OCI-LY1 (cell line): ENCODE measurements around the gene GGNBP2.

Experiments
- H2AFZ ChIP-seq: fragments of 200-600 bp; sonication (generic), shearing (Covaris generic); 2 replicates; pipeline ENCODE4 v1.6.0; 2014; ENCODE audit warnings: antibody characterized with exemption, mild to moderate bottlenecking, low read length
- H3F3A ChIP-seq: fragments of 200-600 bp; sonication (generic), shearing (Covaris generic); 2 replicates; pipeline ENCODE4 v1.6.0; 2014; ENCODE audit warnings: mild to moderate bottlenecking, antibody characterized with exemption, low read length, moderate library complexity; ENCODE audit not compliant: insufficient read depth
- H3K27ac ChIP-seq: fragments of 200-600 bp; sonication (generic); 2 replicates; pipeline ENCODE4 v1.5.1; 2014; ENCODE audit warnings: low read length, mixed run types, mild to moderate bottlenecking, low read depth; ENCODE audit not compliant: poor library complexity, severe bottlenecking
- H3K27me3 ChIP-seq: fragments of 200-600 bp; sonication (generic); 2 replicates; pipeline ENCODE4 v1.6.0; 2014; ENCODE audit warnings: antibody characterized with exemption, mild to moderate bottlenecking, low read length, moderate library complexity; ENCODE audit not compliant: insufficient read depth
- H3K36me3 ChIP-seq: fragments of 200-600 bp; sonication (generic); 2 replicates; pipeline ENCODE4 v1.6.1; 2014; ENCODE audit warnings: mild to moderate bottlenecking, antibody characterized with exemption, low read length, moderate library complexity, mixed read lengths; ENCODE audit not compliant: insufficient read depth
- H3K4me1 ChIP-seq: fragments of 200-600 bp; sonication (generic); 2 replicates; pipeline ENCODE4 v1.5.1; 2014; ENCODE audit warnings: mild to moderate bottlenecking, low read length, moderate library complexity; ENCODE audit not compliant: insufficient read depth, severe bottlenecking
- H3K4me2 ChIP-seq: fragments of 200-600 bp; sonication (generic), shearing (Covaris generic); 2 replicates; pipeline ENCODE4 v1.6.1; 2014; ENCODE audit warnings: low read length
- H3K4me3 ChIP-seq: fragments of 200-600 bp; sonication (generic); 2 replicates; pipeline ENCODE4 v1.5.1; 2014; ENCODE audit warnings: low read length, low read depth, mild to moderate bottlenecking, mixed read lengths; ENCODE audit not compliant: poor library complexity, severe bottlenecking
- H3K79me2 ChIP-seq: fragments of 200-600 bp; shearing (Covaris generic); 2 replicates; pipeline ENCODE4 v1.6.1; 2016; ENCODE audit warnings: mixed run types, low read length, mixed read lengths; ENCODE audit not compliant: insufficient read depth
- H3K9ac ChIP-seq: fragments of 200-600 bp; sonication (generic), shearing (Covaris generic); 2 replicates; pipeline ENCODE4 v1.6.1; 2014; ENCODE audit warnings: mild to moderate bottlenecking, low read length, mixed read lengths
- H3K9me2 ChIP-seq: fragments of 200-600 bp; sonication (generic), shearing (Covaris generic); 2 replicates; pipeline ENCODE4 v1.6.1; 2014; ENCODE audit warnings: low read depth, mild to moderate bottlenecking, low read length, mixed read lengths
- H3K9me3 ChIP-seq: fragments of 200-600 bp; shearing (Covaris generic); 2 replicates; pipeline ENCODE4 v1.6.1; 2014; ENCODE audit warnings: low read length, mixed read lengths
- H4K20me1 ChIP-seq: fragments of 200-600 bp; sonication (generic), shearing (Covaris generic); 2 replicates; pipeline ENCODE4 v1.6.0; 2016; ENCODE audit warnings: mild to moderate bottlenecking, low read length; ENCODE audit not compliant: insufficient read depth
- EZH2 ChIP-seq: fragments of 200-600 bp; sonication (generic), shearing (Covaris generic); IDR thresholded peaks from 2 replicates; pipeline ENCODE4 v1.8.0; 2017; ENCODE audit warnings: borderline replicate concordance, mixed run types, mild to moderate bottlenecking, antibody characterized with exemption, low read length, moderate library complexity, mixed read lengths
- TF ChIP-seq, protein P1 (sequence below): fragments of 200-600 bp; sonication (generic), shearing (Covaris generic); IDR thresholded peaks from 2 replicates; pipeline ENCODE4 v1.5.1; 2017; ENCODE audit warnings: mild to moderate bottlenecking, antibody characterized with exemption, low read length, moderate library complexity, mixed read lengths

Gene GGNBP2

DNA sequence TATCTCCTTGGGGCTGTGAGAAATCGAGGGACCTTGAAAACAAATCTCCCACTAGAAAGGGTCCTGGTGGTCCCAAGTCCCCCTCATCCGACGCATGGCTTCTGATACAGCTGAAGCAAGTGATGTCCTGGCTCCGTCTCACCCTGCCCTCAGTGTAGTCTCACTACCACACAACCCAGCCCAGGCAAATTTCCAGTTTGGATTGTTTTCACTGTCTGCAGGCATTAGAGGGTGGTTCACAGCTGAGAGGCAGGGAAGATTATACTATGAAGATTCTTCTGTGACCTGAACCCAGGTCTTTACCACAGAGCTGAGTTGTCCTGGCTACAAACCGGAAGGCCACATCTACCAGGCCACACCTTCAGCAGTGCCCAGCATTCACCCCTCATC, 40.6 kb upstream of the GGNBP2 start:
- TF ChIP-seq, protein P1, sequence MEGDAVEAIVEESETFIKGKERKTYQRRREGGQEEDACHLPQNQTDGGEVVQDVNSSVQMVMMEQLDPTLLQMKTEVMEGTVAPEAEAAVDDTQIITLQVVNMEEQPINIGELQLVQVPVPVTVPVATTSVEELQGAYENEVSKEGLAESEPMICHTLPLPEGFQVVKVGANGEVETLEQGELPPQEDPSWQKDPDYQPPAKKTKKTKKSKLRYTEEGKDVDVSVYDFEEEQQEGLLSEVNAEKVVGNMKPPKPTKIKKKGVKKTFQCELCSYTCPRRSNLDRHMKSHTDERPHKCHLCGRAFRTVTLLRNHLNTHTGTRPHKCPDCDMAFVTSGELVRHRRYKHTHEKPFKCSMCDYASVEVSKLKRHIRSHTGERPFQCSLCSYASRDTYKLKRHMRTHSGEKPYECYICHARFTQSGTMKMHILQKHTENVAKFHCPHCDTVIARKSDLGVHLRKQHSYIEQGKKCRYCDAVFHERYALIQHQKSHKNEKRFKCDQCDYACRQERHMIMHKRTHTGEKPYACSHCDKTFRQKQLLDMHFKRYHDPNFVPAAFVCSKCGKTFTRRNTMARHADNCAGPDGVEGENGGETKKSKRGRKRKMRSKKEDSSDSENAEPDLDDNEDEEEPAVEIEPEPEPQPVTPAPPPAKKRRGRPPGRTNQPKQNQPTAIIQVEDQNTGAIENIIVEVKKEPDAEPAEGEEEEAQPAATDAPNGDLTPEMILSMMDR, result no peak
- no peak for TF ChIP-seq EZH2
- H3F3A ChIP-seq, result no peaks in the 10 kb centered on the region
- H3K9me3 ChIP-seq, result no peaks in the 10 kb centered on the region
- no peak overlapping the region for H3K4me3 ChIP-seq
- no peak overlapping the region for H2AFZ ChIP-seq
- no peak overlapping the region for H3K27ac ChIP-seq
- H3K4me2 ChIP-seq, result no peak overlapping the region
- no peaks in the 10 kb centered on the region for H3K27me3 ChIP-seq
- H3K4me1 ChIP-seq, result no peaks in the 10 kb centered on the region
- no peaks in the 10 kb centered on the region for H3K9me2 ChIP-seq
- H3K79me2 ChIP-seq, result no peaks in the 10 kb centered on the region
- H3K36me3 ChIP-seq, result peaks cover 67% of the 10 kb centered on the region
- no peaks in the 10 kb centered on the region for H4K20me1 ChIP-seq
- H3K9ac ChIP-seq, result no peak overlapping the region

DNA sequence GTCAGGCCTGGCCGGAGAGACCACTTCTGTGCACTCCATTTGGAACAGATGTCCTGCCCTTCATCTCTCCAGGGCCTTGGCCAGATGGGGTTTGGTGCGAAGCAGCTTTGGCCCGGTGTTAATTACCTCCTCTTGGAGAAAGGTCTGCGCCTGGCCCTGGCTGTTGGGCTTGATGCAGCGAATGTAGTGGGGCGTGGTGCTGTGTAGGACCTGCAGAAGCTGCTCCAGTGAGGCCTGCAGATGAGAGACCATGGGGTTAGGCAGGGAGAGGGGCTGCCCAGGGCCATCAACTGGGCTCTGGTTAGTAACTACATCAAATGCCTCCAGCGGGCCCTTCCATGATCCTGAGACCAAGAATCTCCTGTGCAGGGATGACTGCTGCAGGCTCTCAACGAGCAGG, 39.5 kb upstream of the GGNBP2 start:
- Histone ChIP-seq H3K4me1 (no peaks in the 10 kb centered on the region), H3K4me2 (no peak overlapping the region), H2AFZ (no peak overlapping the region), H3F3A (no peaks in the 10 kb centered on the region), H4K20me1 (no peaks in the 10 kb centered on the region), H3K9ac (no peak overlapping the region), H3K27ac (no peak overlapping the region), H3K36me3 (peaks cover 72% of the 10 kb centered on the region), H3K27me3 (no peaks in the 10 kb centered on the region), H3K4me3 (no peak overlapping the region), H3K9me3 (no peaks in the 10 kb centered on the region), H3K9me2 (no peaks in the 10 kb centered on the region), H3K79me2 (no peaks in the 10 kb centered on the region)
- TF ChIP-seq, protein P1, result no peak
- no peak for TF ChIP-seq EZH2

DNA sequence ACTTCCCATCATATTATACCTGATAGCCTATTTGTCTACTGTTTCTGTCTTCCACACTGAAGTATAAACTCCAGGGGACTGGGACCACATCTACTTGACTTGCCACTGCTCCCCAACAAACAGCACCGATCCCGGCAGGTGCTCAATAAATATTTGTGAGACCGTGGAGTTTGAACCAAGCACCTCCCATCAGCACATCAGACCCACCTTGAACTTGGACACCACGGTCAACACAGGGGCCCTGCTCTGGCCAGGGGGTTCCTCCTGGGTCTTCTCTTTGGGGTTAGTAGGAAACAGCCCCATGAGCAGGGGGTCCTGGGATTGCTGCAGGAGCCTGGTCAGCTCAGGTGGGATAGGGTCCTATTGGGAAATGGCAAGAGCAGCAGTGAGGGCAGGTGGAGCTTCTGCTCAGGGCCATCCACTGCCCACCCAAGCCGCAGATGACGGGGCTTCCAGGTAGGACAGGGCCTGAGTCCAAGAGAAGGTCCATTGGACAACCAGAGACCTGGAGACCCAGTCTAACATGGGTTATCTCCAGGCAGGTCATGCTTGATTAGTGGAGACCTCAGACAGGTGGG, 38.4 kb upstream of the GGNBP2 start:
- TF ChIP-seq, protein P1, result no peak
- TF ChIP-seq EZH2, result no peak
- H2AFZ ChIP-seq, result no peak overlapping the region
- H3K4me2 ChIP-seq, result no peak overlapping the region
- no peaks in the 10 kb centered on the region for H3K79me2 ChIP-seq
- peaks cover 67% of the 10 kb centered on the region for H3K36me3 ChIP-seq
- H3K4me1 ChIP-seq, result no peaks in the 10 kb centered on the region
- H3K4me3 ChIP-seq, result no peak overlapping the region
- H4K20me1 ChIP-seq, result no peaks in the 10 kb centered on the region
- no peaks in the 10 kb centered on the region for H3F3A ChIP-seq
- H3K27me3 ChIP-seq, result no peaks in the 10 kb centered on the region
- H3K27ac ChIP-seq, result no peak overlapping the region
- H3K9ac ChIP-seq, result no peak overlapping the region
- H3K9me2 ChIP-seq, result no peaks in the 10 kb centered on the region
- H3K9me3 ChIP-seq, result no peaks in the 10 kb centered on the region
